GM12878 (cell line): ENCODE results near the gene CMTM4. TPM values are rescaled to one million over a fixed set of nuclear protein-coding genes. Genes with fewer than 3 reads are reported as not detected.

Experiments used
- ATAC-seq: fragments of 200-7000 bp; cut with Tn5 transposase; 3 replicates; pipeline ENCODE4 v1.9.1; 2020; ENCODE audit warnings: mild to moderate bottlenecking, moderate library complexity
- BruUV-seq: library from RNA; stranded (reverse); fragments of 400-500 nt; replicated peaks from 2 replicates; lab custom pipeline; 2021; lab: Mats Ljungman, UMichigan
- CTCF ChIA-PET: fragments of 300-600 bp; sonication (Branson Sonifier 250); formaldehyde crosslinking; extraction: SDS; loops from one replicate; lab custom pipeline; 2021; ENCODE audit warnings: inconsistent platforms; lab: Yijun Ruan, JAX
- POLR2A ChIA-PET: fragments of 350-600 bp; formaldehyde crosslinking; extraction: SDS; loops from one replicate; lab custom pipeline; 2021; ENCODE audit warnings: inconsistent platforms; lab: Charles Lee
- RAD21 ChIA-PET: fragments of 300-600 bp; sonication (Branson Sonifier 250); formaldehyde crosslinking; loops from one replicate; lab custom pipeline; 2023; ENCODE audit warnings: antibody characterized with exemption; ENCODE audit not compliant: unreplicated experiment; lab: Charles Lee
- SMC1A ChIA-PET: fragments of 300-600 bp; sonication (Branson Sonifier 250); formaldehyde crosslinking; loops from one replicate; lab custom pipeline; 2023; ENCODE audit not compliant: unreplicated experiment, uncharacterized antibody; lab: Charles Lee
- DNase-seq: peaks from one replicate; pipeline ENCODE4 v3.0.0-alpha.2; 2011; ENCODE audit warnings: low read depth, low spot score
- FAIRE-seq: peaks from 3 replicates; lab custom pipeline; 2011; peaks lifted over from hg19 to GRCh38; lab: Jason Lieb, UNC
- H2AFZ ChIP-seq: 2 replicates; pipeline ENCODE4 v1.6.0; 2011; ENCODE audit warnings: low read depth, low read length, control low read depth; ENCODE audit not compliant: control insufficient read depth
- H3K27ac ChIP-seq: 2 replicates; pipeline ENCODE4 v1.5.1; 2011; ENCODE audit warnings: control low read depth; ENCODE audit not compliant: control insufficient read depth, insufficient read depth
- H3K27me3 ChIP-seq, 2 experiments: replicated peaks in 1 of 2; 2 replicates each; pipeline versions ENCODE4 v1.6.0 to v1.6.1; 2011; ENCODE audit warnings: low read length in 1 of 2; ENCODE audit not compliant: control insufficient read depth in 2 of 2, insufficient read depth in 2 of 2
- H3K36me3 ChIP-seq, 2 experiments: 2 replicates each; pipeline ENCODE4 v1.5.1; 2011; ENCODE audit warnings: low read length in 1 of 2; ENCODE audit not compliant: control insufficient read depth in 2 of 2, insufficient read depth in 2 of 2
- H3K4me1 ChIP-seq: 2 replicates; pipeline ENCODE4 v1.6.1; 2011; ENCODE audit warnings: mild to moderate bottlenecking, low read length, moderate library complexity, mixed read lengths; ENCODE audit not compliant: control insufficient read depth, insufficient read depth
- H3K4me2 ChIP-seq: 2 replicates; pipeline ENCODE4 v1.6.0; 2011; ENCODE audit warnings: control low read depth; ENCODE audit not compliant: control insufficient read depth, insufficient read depth
- H3K4me3 ChIP-seq: fragments of 200-600 bp; sonication (generic); 2 replicates; pipeline ENCODE4 v1.5.1; 2016
- H3K79me2 ChIP-seq: 2 replicates; pipeline ENCODE4 v1.6.0; 2011; ENCODE audit warnings: low read length; ENCODE audit not compliant: control insufficient read depth, insufficient read depth
- H3K9ac ChIP-seq: 2 replicates; pipeline ENCODE4 v1.8.0; 2011; ENCODE audit warnings: low read length, control low read depth, mixed read lengths; ENCODE audit not compliant: control insufficient read depth, insufficient read depth
- H3K9me3 ChIP-seq: replicated peaks from 3 replicates; pipeline ENCODE4 v1.5.1; 2011; ENCODE audit warnings: mild to moderate bottlenecking, low read length; ENCODE audit not compliant: control insufficient read depth, insufficient read depth
- H4K20me1 ChIP-seq: 2 replicates; pipeline ENCODE4 v1.6.0; 2011; ENCODE audit not compliant: control insufficient read depth, insufficient read depth
- ASH2L ChIP-seq: fragments of 300-600, 200-600 bp; sonication (generic); IDR thresholded peaks from 2 replicates; pipeline ENCODE4 v1.6.1; 2017; ENCODE audit warnings: low read depth, mild to moderate bottlenecking, borderline replicate concordance
- EP300 ChIP-seq, 2 experiments: fragments of 150-350 bp in 1 of 2; IDR thresholded peaks; 2 replicates each; pipeline ENCODE4 v1.6.1; 2011 to 2012; ENCODE audit warnings: low read depth in 2 of 2, low read length in 2 of 2, borderline replicate concordance in 1 of 2, improper control_type of control experiment in 1 of 2, inconsistent platforms in 1 of 2; ENCODE audit not compliant: control insufficient read depth in 1 of 2
- HSF1 ChIP-seq: fragments of 150-350 bp; IDR thresholded peaks from 2 replicates; pipeline ENCODE4 v1.6.1; 2014; ENCODE audit warnings: mild to moderate bottlenecking, low read depth, low read length
- JUND ChIP-seq: IDR thresholded peaks from 2 replicates; pipeline ENCODE4 v1.6.1; 2012; ENCODE audit warnings: low read depth, mild to moderate bottlenecking, low read length, improper control_type of control experiment, moderate library complexity
- SMAD5 ChIP-seq: IDR thresholded peaks from 2 replicates; pipeline ENCODE4 v1.6.1; 2016; ENCODE audit warnings: antibody characterized with exemption, low read depth
- STAT3 ChIP-seq: IDR thresholded peaks from 2 replicates; pipeline ENCODE4 v1.6.1; 2011; ENCODE audit warnings: low read depth, low read length, improper control_type of control experiment
- TARDBP ChIP-seq: IDR thresholded peaks from 2 replicates; pipeline ENCODE4 v1.6.1; 2016; ENCODE audit warnings: borderline replicate concordance
- TBL1XR1 ChIP-seq: IDR thresholded peaks from 2 replicates; pipeline ENCODE4 v1.6.1; 2012; ENCODE audit warnings: low read depth, low read length, improper control_type of control experiment
- TCF12 ChIP-seq: IDR thresholded peaks from 2 replicates; pipeline ENCODE4 v1.6.1; 2011; ENCODE audit warnings: low read depth, mild to moderate bottlenecking, low read length
- ZNF687 ChIP-seq: fragments of 450-650 bp; IDR thresholded peaks from 2 replicates; pipeline ENCODE4 v1.6.1; 2017; ENCODE audit warnings: mild to moderate bottlenecking, moderate library complexity
- WGBS: methylation state at CpG from one replicate; pipeline ENCODE4 v1.1.6; 2016; ENCODE audit warnings: low lambda C conversion rate; ENCODE audit not compliant: insufficient replicate concordance, insufficient coverage; ENCODE audit errors: missing lambda C conversion rate; 5-methylcytosine and 5-hydroxymethylcytosine counted together
- in situ Hi-C: fragments of 300-500 bp; cut with MboI; formaldehyde crosslinking; loops from 9 replicates; pipeline ENCODE4 v1.14.3; 2018; ENCODE audit warnings: mixed read lengths
- intact Hi-C: fragments of 100-400 bp; cut with micrococcal nuclease; formaldehyde crosslinking; loops from one replicate; pipeline ENCODE4 v1.14.2; 2022; ENCODE audit not compliant: unreplicated experiment
- polyA plus RNA-seq, 11 experiments: library from polyadenylated mRNA; depleted of rRNA in 4 of 11; unstranded in 6 of 11; stranded (reverse) in 5 of 11; fragments of >200 nt; fragmentation: Nextera tagmentation in 4 of 11; fragmentation: Illumina TruSeq in 1 of 11; extraction: Ambion mirVana in 4 of 11; extraction: Trizol in 1 of 11; gene quantifications; 1 replicate in 1 of 11; 2 replicates in 10 of 11; pipeline versions ENCODE4 v1.2.1 to v1.2.3, GENCODE V29; 2011 to 2016; ENCODE audit warnings: inconsistent platforms in 2 of 11, missing spikeins in 2 of 11, low read depth in 1 of 11
- total RNA-seq, 4 experiments: library from RNA; depleted of rRNA in 3 of 4; stranded (reverse); fragments of >200 nt in 3 of 4; fragmentation: Illumina TruSeq in 1 of 4; extraction: Trizol in 1 of 4; gene quantifications; 2 replicates each; pipeline versions ENCODE4 v1.2.1 to v1.2.3, GENCODE V29; 2013 to 2021

Gene CMTM4
- total and polyA plus RNA-seq, 10 of the 15 experiments (the other 5 are each of a cell fraction or from before 2014, with no cell fraction given): 0.02 to 0.43 (median 0.15) TPM; not detected in 2

- Histone ChIP-seq H3K27ac (no peak overlapping the region), H3K4me3 (no peak overlapping the region), H3K36me3 (peaks cover 0 to 21% of the 10 kb centered on the region in 2 experiments; a peak in 2 of 4 replicates), H3K9me3 (no peaks in the 10 kb centered on the region), H3K27me3 (no peaks in the 10 kb centered on the region), H2AFZ (no peak overlapping the region), H3K9ac (no peak overlapping the region), H4K20me1 (no peaks in the 10 kb centered on the region), H3K79me2 (no peaks in the 10 kb centered on the region), H3K4me2 (no peak overlapping the region), H3K4me1 (peaks cover 9% of the 10 kb centered on the region)
- no peak for TF ChIP-seq TARDBP
- no peak for TF ChIP-seq ZNF687
- no peak for TF ChIP-seq TBL1XR1
- TF ChIP-seq ASH2L: no peak
- no peak for TF ChIP-seq HSF1
- TF ChIP-seq TCF12: no peak
- TF ChIP-seq SMAD5: no peak
- TF ChIP-seq JUND: no peak
- TF ChIP-seq EP300 (IDR thresholded peaks at IDR 0.05; ENCODE audit: borderline replicate concordance in 1 of 2, control insufficient read depth in 1 of 2, low read depth in 2 of 2, low read length in 2 of 2): no peak
- TF ChIP-seq STAT3: no peak
- POLR2A ChIA-PET: no interaction called here
- 49% methylated on average over 14 of the region's 14 CpGs for WGBS
- SMC1A ChIA-PET: no interaction called here
- CTCF ChIA-PET: interaction anchor here (2.1 to 4.5 kb wide), 5 partner anchors 8 to 258 kb away, joined by 10 to 36 read pairs (median 35); no protein-coding TSS in a partner anchor
- no peak for FAIRE-seq
- no peak for ATAC-seq
- no peak for DNase-seq
- intact Hi-C loops: no loop called here
- no TSS peak for BruUV-seq
- in situ Hi-C loops: loop anchor here (5.0 kb wide), 1 partner anchor 252 kb away; no protein-coding TSS in a partner anchor
- RAD21 ChIA-PET: no interaction called here
These were observed 86.3 kb downstream of the CMTM4 start for GRCh38 chr16:66610111-66610820.
